H1 (cell line): Measurements from ENCODE around the gene FCN3. TPM values are rescaled to one million over a fixed set of nuclear protein-coding genes. Genes with fewer than 3 reads are reported as not detected.

Experiments
- BACH1 ChIP-seq: IDR thresholded peaks from 2 replicates; pipeline ENCODE4 v1.6.1; 2012; ENCODE audit warnings: low read length, improper control_type of control experiment
- BCL11A ChIP-seq, 2 experiments: IDR thresholded peaks; one replicate each; pipeline ENCODE4 v1.6.1; 2011; ENCODE audit warnings: low read depth in 2 of 2, low read length in 2 of 2, mild to moderate bottlenecking in 2 of 2
- RBBP5 ChIP-seq: IDR thresholded peaks from 2 replicates; pipeline ENCODE4 v1.7.1; 2012; ENCODE audit warnings: low read depth, mild to moderate bottlenecking, inconsistent platforms, low read length, moderate library complexity, borderline replicate concordance
- SRF ChIP-seq: IDR thresholded peaks from 2 replicates; pipeline ENCODE4 v1.6.1; 2011; ENCODE audit warnings: mild to moderate bottlenecking, low read depth, low read length, moderate library complexity
- polyA plus RNA-seq, 7 experiments: library from polyadenylated mRNA; depleted of rRNA in 3 of 7; stranded (reverse) in 5 of 7; unstranded in 2 of 7; fragments of >200 nt in 5 of 7; fragments of 200-250 nt in 2 of 7; gene quantifications; 1 replicate in 5 of 7; 2 replicates in 1 of 7; 4 replicates in 1 of 7; pipeline versions ENCODE4 v1.2.1 to v1.2.3, GENCODE V29; 2011 to 2013; ENCODE audit warnings: missing spikeins in 2 of 7, mixed read lengths in 2 of 7
- total RNA-seq: library from RNA; stranded (reverse); fragmentation: NEBNext Ultra II Directional; extraction: Animal tissue kit (Norgen Biotek cat#: 25700); gene quantifications from 2 replicates; pipeline ENCODE4 v1.2.1, GENCODE V29; 2021

Gene FCN3
- total and polyA plus RNA-seq, 2 of the 8 experiments (the other 6 are each of a cell fraction or from before 2014, with no cell fraction given) = 0.30 to 0.57 TPM

- no peak for TF ChIP-seq BCL11A (IDR thresholded peaks at IDR 0.05; ENCODE audit: low read depth in 2 of 2, low read length in 2 of 2)
- no peak for TF ChIP-seq SRF
- no peak for TF ChIP-seq RBBP5
- no peak for TF ChIP-seq BACH1
These were observed 32.2 kb downstream of the FCN3 start (continued) for GRCh38 chr1:27342391-27342777.
